ENCODE measurements around the gene DNAJA4.

- no peak for TF ChIP-seq POLR2A (IDR thresholded peaks at IDR 0.05; ENCODE audit: low read depth, low read length)
- no peak for TF ChIP-seq SPI1 (IDR thresholded peaks at IDR 0.05; ENCODE audit: low read depth, low read length)
- no peak for TF ChIP-seq POLR2AphosphoS5 (IDR thresholded peaks at IDR 0.05; ENCODE audit: low read depth, low read length)
- no peak for TF ChIP-seq TAF1 (IDR thresholded peaks at IDR 0.05; ENCODE audit: low read depth, low read length)
- TF ChIP-seq PAX5 (IDR thresholded peaks at IDR 0.05; ENCODE audit: insufficient read depth, low read length, severe bottlenecking), result no peak
- no peak for TF ChIP-seq POU2F2 (IDR thresholded peaks at IDR 0.05; ENCODE audit: low read depth, low read length)
These were observed 29.8 kb upstream of the DNAJA4 start, which contains the start of gene ACSBG1 for GRCh38 chr15:78234515-78235040.
